ENCODE results near the gene WNT3A.

WNT3A gene

GRCh38 chr1:228070173-228070572, 63.4 kb downstream of the WNT3A start:
- DNase-seq (ENCODE audit: low read depth) = no peak

GRCh38 chr1:228070851-228071250, 64.1 kb downstream of the WNT3A start:
- DNase-seq (ENCODE audit: low read depth) = no peak

- no peak for DNase-seq (ENCODE audit: low read depth)
Measured at GRCh38 chr1:228071839-228072657, 65.2 kb downstream of the WNT3A start.

- DNase-seq (ENCODE audit: low read depth) = no peak
Measured at GRCh38 chr1:228072658-228073043, 65.9 kb downstream of the WNT3A start.

- DNase-seq (ENCODE audit: low read depth) = no peak
Measured at GRCh38 chr1:228073061-228073856, 66.5 kb downstream of the WNT3A start.

- DNase-seq (ENCODE audit: low read depth) = no peak
Measured at GRCh38 chr1:228073857-228074545, 67.2 kb downstream of the WNT3A start.

GRCh38 chr1:228074954-228075730, 68.3 kb downstream of the WNT3A start:
- DNase-seq (ENCODE audit: low read depth) = no peak

GRCh38 chr1:228075801-228076271, 69.0 kb downstream of the WNT3A start:
- no peak for DNase-seq (ENCODE audit: low read depth)

GRCh38 chr1:228076796-228077430, 70.1 kb downstream of the WNT3A start:
- no peak for DNase-seq (ENCODE audit: low read depth)

GRCh38 chr1:228077565-228078330, 71.0 kb downstream of the WNT3A start:
- no peak for DNase-seq (ENCODE audit: low read depth)

GRCh38 chr1:228079013-228079412, 72.2 kb downstream of the WNT3A start:
- no peak for DNase-seq (ENCODE audit: low read depth)

GRCh38 chr1:228079601-228080263, 72.9 kb downstream of the WNT3A start:
- DNase-seq (ENCODE audit: low read depth) = no peak

- DNase-seq (ENCODE audit: low read depth) = no peak
Measured at GRCh38 chr1:228081144-228081543, 74.3 kb downstream of the WNT3A start.

- DNase-seq (ENCODE audit: low read depth) = no peak
Measured at GRCh38 chr1:228081578-228082213, 74.9 kb downstream of the WNT3A start.

GRCh38 chr1:228082214-228082917, 75.6 kb downstream of the WNT3A start, which contains the start of gene ARF1:
Gene ARF1, plus strand, starts transcription at chr1:228082708. Its CDS starts 14,407 bp downstream, at chr1:228097115.
- DNase-seq (ENCODE audit: low read depth) = peak; percentile 90

- DNase-seq (ENCODE audit: low read depth) = no peak
Measured at GRCh38 chr1:228082918-228083870, 76.4 kb downstream of the WNT3A start.

GRCh38 chr1:228083871-228084278, 77.1 kb downstream of the WNT3A start:
- no peak for DNase-seq (ENCODE audit: low read depth)
